Measurements from ENCODE around the gene DAP. TPM values are rescaled to one million over a fixed set of nuclear protein-coding genes. Genes with fewer than 3 reads are reported as not detected.

DAP gene
- total RNA-seq, 1 experiment from 2014 or later, result 114 TPM

DNA sequence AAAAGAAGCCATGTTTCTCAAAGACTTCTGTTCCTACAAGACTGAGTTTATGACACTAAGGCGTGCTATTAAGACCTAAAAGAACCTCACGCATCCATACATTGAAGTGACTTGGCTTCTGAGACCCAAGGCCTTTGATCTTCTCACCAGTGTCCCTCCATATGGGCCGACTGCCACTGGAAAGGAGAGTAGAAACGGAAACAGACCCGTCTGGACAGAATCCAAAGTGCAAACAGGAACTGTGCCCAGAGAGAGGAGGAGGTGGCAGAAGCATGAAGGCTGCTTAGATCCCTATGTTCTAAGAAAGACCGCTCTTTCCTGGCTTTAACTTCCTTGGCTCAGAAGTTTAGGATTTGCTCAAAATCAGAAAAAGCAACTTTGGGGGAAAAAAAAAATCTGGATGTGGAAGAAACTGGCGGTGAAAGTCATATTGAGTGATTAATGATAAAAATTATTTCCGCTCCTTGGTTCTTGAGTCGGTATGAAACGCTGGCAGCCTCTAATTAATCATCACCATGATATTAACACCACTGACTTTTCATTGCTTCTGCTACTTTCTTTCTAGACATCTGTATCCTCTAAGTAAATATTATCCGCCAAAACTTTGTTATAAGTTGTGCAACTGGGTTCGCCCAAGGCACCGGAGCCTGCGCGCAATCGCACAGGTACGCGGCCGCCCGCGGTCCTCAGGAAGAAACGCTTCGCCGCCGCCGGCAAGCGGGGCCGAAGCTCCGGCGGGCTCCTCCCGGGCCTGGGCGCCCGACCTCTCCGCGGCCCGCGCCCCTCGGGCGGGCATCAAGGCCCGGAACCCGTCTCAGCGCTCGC lies 726 bp downstream of the DAP start:
- Mint-ChIP-seq H3K4me1 (ENCODE audit: insufficient read depth, unreplicated experiment) (peaks cover 5% of the 10 kb centered on the region), H3K9me3 (ENCODE audit: unreplicated experiment) (no peaks in the 10 kb centered on the region), H3K27me3 (ENCODE audit: insufficient read depth, unreplicated experiment) (no peaks in the 10 kb centered on the region), H3K27ac (ENCODE audit: low read depth, unreplicated experiment) (peak overlapping the region; percentile 76), H3K4me3 (ENCODE audit: unreplicated experiment) (peak overlapping the region; percentile 81), H3K36me3 (ENCODE audit: insufficient read depth, unreplicated experiment) (peaks cover 18% of the 10 kb centered on the region)
- DNase-seq (ENCODE audit: unreplicated experiment), result peak; percentile 59
- no peak for TF ChIP-seq CTCF (IDR thresholded peaks at IDR 0.05; ENCODE audit: unreplicated experiment)
- intact Hi-C loops (cut with micrococcal nuclease), result loop anchor here (2.0 kb wide), 1 partner anchor 36 kb away; no protein-coding TSS in a partner anchor
- ChIA-PET POLR2A (interaction anchor here (0.7 to 0.9 kb wide), 2 partner anchors 8 to 35 kb away, joined by 3 to 5 read pairs; no protein-coding TSS in a partner anchor), CTCF (no interaction called here)
- TSS peak; percentile 70 for BruUV-seq (replicated peaks)

DNA sequence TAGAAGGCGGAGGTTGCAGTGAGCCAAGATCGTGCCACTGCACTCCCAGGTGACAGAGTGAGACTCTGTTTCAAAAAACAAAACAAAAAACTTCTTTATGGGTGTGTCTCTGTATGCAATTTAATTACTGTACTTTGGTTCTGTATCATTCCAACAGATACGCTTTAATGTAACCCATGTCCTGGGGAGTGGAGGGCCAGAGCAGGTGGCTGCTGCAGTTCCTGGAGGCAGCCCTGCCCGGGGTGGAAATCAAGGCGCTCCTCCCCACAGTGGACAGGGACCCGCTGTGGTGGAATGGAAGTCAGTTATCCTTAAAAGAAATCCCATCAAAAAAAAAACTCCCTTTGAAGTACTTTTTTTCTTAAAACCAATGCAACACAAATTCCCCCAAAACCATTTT lies 1.9 kb downstream of the DAP start:
- peaks cover 5% of the 10 kb centered on the region for H3K4me1 Mint-ChIP-seq (ENCODE audit: insufficient read depth, unreplicated experiment)

DNA sequence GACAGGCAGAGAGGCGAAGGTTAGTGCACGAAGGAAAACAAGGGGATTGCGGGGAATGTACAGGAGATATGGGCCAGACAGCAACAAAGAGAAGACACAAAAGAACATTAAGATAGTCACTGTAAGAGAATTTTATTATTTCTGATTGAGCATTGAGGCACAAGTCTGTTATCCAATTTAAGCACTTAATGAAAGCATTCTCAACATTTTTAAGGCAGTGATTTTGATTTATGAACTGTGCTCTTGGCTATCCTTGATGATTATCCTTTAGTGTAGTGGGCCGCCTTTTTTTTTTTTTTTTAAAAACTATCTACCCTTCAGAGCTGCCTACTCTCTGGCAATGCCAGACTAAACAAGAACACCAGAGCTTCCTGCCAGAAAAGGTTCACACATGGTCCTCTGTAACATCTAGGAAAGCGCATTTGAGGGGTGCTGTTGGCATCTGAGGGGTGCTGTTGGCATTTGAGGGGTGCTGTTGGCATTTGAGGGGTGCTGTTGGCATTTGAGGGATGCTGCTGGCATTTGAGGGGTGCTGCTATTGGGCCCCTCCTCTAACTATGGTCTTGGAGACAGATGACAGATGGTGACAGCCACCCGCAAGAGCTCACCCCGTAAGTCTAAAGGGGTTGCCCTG lies 3.0 kb downstream of the DAP start:
- H3K4me3 Mint-ChIP-seq (ENCODE audit: unreplicated experiment), result no peak overlapping the region
- BruUV-seq (replicated peaks), result no TSS peak
- peaks cover 18% of the 10 kb centered on the region for H3K36me3 Mint-ChIP-seq (ENCODE audit: insufficient read depth, unreplicated experiment)
- no peak for TF ChIP-seq CTCF (IDR thresholded peaks at IDR 0.05; ENCODE audit: unreplicated experiment)
- H3K27ac Mint-ChIP-seq (ENCODE audit: low read depth, unreplicated experiment), result no peak overlapping the region
- peaks cover 5% of the 10 kb centered on the region for H3K4me1 Mint-ChIP-seq (ENCODE audit: insufficient read depth, unreplicated experiment)
- POLR2A ChIA-PET, result no interaction called here
- no peaks in the 10 kb centered on the region for H3K27me3 Mint-ChIP-seq (ENCODE audit: insufficient read depth, unreplicated experiment)
- no peaks in the 10 kb centered on the region for H3K9me3 Mint-ChIP-seq (ENCODE audit: unreplicated experiment)
- intact Hi-C loops (cut with micrococcal nuclease), result no loop called here
- CTCF ChIA-PET, result interaction anchor here (0.5 to 1.0 kb wide), 4 partner anchors 13 to 961 kb away, joined by 3 to 4 read pairs (median 3); no protein-coding TSS in a partner anchor
- no peak for DNase-seq (ENCODE audit: unreplicated experiment)

More for the DNA sequence above, 1.9 kb downstream of the DAP start:
- Mint-ChIP-seq H3K4me3 (ENCODE audit: unreplicated experiment) (peak overlapping the region; percentile 81), H3K27ac (ENCODE audit: low read depth, unreplicated experiment) (no peak overlapping the region), H3K27me3 (ENCODE audit: insufficient read depth, unreplicated experiment) (no peaks in the 10 kb centered on the region), H3K9me3 (ENCODE audit: unreplicated experiment) (no peaks in the 10 kb centered on the region), H3K36me3 (ENCODE audit: insufficient read depth, unreplicated experiment) (peaks cover 18% of the 10 kb centered on the region)
- ChIA-PET POLR2A (no interaction called here), CTCF (no interaction called here)
- TF ChIP-seq CTCF (IDR thresholded peaks at IDR 0.05; ENCODE audit: unreplicated experiment), result no peak
- BruUV-seq (replicated peaks), result no TSS peak
- intact Hi-C loops (cut with micrococcal nuclease), result no loop called here
- no peak for DNase-seq (ENCODE audit: unreplicated experiment)

GRCh38 chr5:10757043-10757442 lies 4.0 kb downstream of the DAP start:
- Mint-ChIP-seq H3K27ac (ENCODE audit: low read depth, unreplicated experiment) (no peak overlapping the region), H3K4me3 (ENCODE audit: unreplicated experiment) (no peak overlapping the region), H3K27me3 (ENCODE audit: insufficient read depth, unreplicated experiment) (no peaks in the 10 kb centered on the region), H3K4me1 (ENCODE audit: insufficient read depth, unreplicated experiment) (peaks cover 5% of the 10 kb centered on the region), H3K9me3 (ENCODE audit: unreplicated experiment) (no peaks in the 10 kb centered on the region), H3K36me3 (ENCODE audit: insufficient read depth, unreplicated experiment) (peaks cover 18% of the 10 kb centered on the region)
- POLR2A ChIA-PET, result interaction anchor here (0.7 kb wide), 1 partner anchor 10 kb away, joined by 3 read pairs; no protein-coding TSS in a partner anchor
- DNase-seq (ENCODE audit: unreplicated experiment), result no peak
- CTCF ChIA-PET, result interaction anchor here (0.6 to 1.0 kb wide), 3 partner anchors 12 to 125 kb away, joined by 3 to 4 read pairs (median 3); no protein-coding TSS in a partner anchor
- no TSS peak for BruUV-seq (replicated peaks)
- no peak for TF ChIP-seq CTCF (IDR thresholded peaks at IDR 0.05; ENCODE audit: unreplicated experiment)
- intact Hi-C loops (cut with micrococcal nuclease), result no loop called here
